A673 (cell line): ENCODE measurements around the gene SUPT3H. TPM values are rescaled to one million over a fixed set of nuclear protein-coding genes. Genes with fewer than 3 reads are reported as not detected.

Experiments
- BruUV-seq: library from RNA; stranded (reverse); fragments of 400-500 nt; replicated peaks from 2 replicates; lab custom pipeline; 2021; lab: Mats Ljungman, UMichigan
- CTCF ChIA-PET: fragments of 300-600 bp; sonication (Branson Sonifier 250); formaldehyde crosslinking; loops from one replicate; lab custom pipeline; 2022; ENCODE audit warnings: antibody characterized with exemption; lab: Charles Lee
- POLR2A ChIA-PET: fragments of 300-600 bp; sonication (Branson Sonifier 250); formaldehyde crosslinking; loops from one replicate; lab custom pipeline; 2022; ENCODE audit warnings: antibody characterized with exemption; ENCODE audit not compliant: low non-redundant PET; lab: Charles Lee
- DNase-seq: peaks from one replicate; pipeline ENCODE4 v3.0.0-alpha.2; 2015; ENCODE audit warnings: low spot score
- H3K27ac ChIP-seq: fragments of 200-600 bp; sonication (generic); 2 replicates; pipeline ENCODE4 v1.5.1; 2016; ENCODE audit warnings: mixed run types, low read depth, mild to moderate bottlenecking, mixed read lengths, antibody characterized with exemption, low read length; ENCODE audit not compliant: poor library complexity, severe bottlenecking
- H3K27me3 ChIP-seq: fragments of 200-600 bp; sonication (generic); replicated peaks from 2 replicates; pipeline ENCODE4 v1.6.1; 2017; ENCODE audit warnings: mixed run types, low read depth, mild to moderate bottlenecking, mixed read lengths, antibody characterized with exemption, low read length; ENCODE audit not compliant: insufficient read depth, poor library complexity
- H3K36me3 ChIP-seq: fragments of 200-600 bp; sonication (generic); 2 replicates; pipeline ENCODE4 v1.6.1; 2016; ENCODE audit warnings: mixed run types, mild to moderate bottlenecking, mixed read lengths, antibody characterized with exemption, low read length; ENCODE audit not compliant: insufficient read depth, poor library complexity, severe bottlenecking
- H3K4me1 ChIP-seq: fragments of 200-600 bp; sonication (generic); 2 replicates; pipeline ENCODE4 v1.6.1; 2017; ENCODE audit warnings: mixed run types, mild to moderate bottlenecking, mixed read lengths, antibody characterized with exemption, low read length; ENCODE audit not compliant: insufficient read depth, poor library complexity, severe bottlenecking
- H3K4me3 ChIP-seq: fragments of 200-600 bp; sonication (generic); 2 replicates; pipeline ENCODE4 v1.5.1; 2016; ENCODE audit warnings: low read depth, mixed run types, mild to moderate bottlenecking, mixed read lengths, low read length; ENCODE audit not compliant: poor library complexity, severe bottlenecking
- H3K9me3 ChIP-seq: fragments of 200-600 bp; sonication (generic); 2 replicates; pipeline ENCODE4 v1.6.1; 2016; ENCODE audit warnings: mixed run types, low read depth, mild to moderate bottlenecking, mixed read lengths, antibody characterized with exemption, low read length; ENCODE audit not compliant: poor library complexity, severe bottlenecking
- EZH2 ChIP-seq: fragments of 200-600 bp; sonication (generic); IDR thresholded peaks from 2 replicates; pipeline ENCODE4 v1.6.1; 2017; ENCODE audit warnings: borderline replicate concordance, low read depth, mild to moderate bottlenecking, mixed read lengths, antibody characterized with exemption, low read length; ENCODE audit not compliant: poor library complexity, severe bottlenecking
- intact Hi-C: fragments of 100-400 bp; cut with micrococcal nuclease; formaldehyde crosslinking; loops from one replicate; pipeline ENCODE4 v1.10.0; 2022; ENCODE audit not compliant: unreplicated experiment
- total RNA-seq: library from RNA; stranded (reverse); gene quantifications from 2 replicates; pipeline ENCODE4 v1.2.3, GENCODE V29; 2021
- TF ChIP-seq, protein P1 (sequence below): fragments of 300-800, 200-600 bp; sonication (generic); conservative IDR thresholded peaks from 2 replicates; pipeline ENCODE4 v1.5.1; 2017; ENCODE audit warnings: low read depth, mild to moderate bottlenecking, antibody characterized with exemption, low read length, moderate library complexity, mixed read lengths

Gene SUPT3H
- total RNA-seq, 1 experiment from 2014 or later = 10.8 TPM

- ChIA-PET POLR2A (interaction anchor here (0.9 kb wide), 1 partner anchor 828 kb away, joined by 11 read pairs; no protein-coding TSS in a partner anchor), CTCF (interaction anchor here (0.6 to 1.0 kb wide), 3 partner anchors 293 to 1577 kb away, joined by 3 to 5 read pairs (median 3); no protein-coding TSS in a partner anchor)
- H3K36me3 ChIP-seq = no peaks in the 10 kb centered on the region
- peaks cover 13% of the 10 kb centered on the region for H3K4me1 ChIP-seq
- no peak for TF ChIP-seq EZH2
- TF ChIP-seq, protein P1, sequence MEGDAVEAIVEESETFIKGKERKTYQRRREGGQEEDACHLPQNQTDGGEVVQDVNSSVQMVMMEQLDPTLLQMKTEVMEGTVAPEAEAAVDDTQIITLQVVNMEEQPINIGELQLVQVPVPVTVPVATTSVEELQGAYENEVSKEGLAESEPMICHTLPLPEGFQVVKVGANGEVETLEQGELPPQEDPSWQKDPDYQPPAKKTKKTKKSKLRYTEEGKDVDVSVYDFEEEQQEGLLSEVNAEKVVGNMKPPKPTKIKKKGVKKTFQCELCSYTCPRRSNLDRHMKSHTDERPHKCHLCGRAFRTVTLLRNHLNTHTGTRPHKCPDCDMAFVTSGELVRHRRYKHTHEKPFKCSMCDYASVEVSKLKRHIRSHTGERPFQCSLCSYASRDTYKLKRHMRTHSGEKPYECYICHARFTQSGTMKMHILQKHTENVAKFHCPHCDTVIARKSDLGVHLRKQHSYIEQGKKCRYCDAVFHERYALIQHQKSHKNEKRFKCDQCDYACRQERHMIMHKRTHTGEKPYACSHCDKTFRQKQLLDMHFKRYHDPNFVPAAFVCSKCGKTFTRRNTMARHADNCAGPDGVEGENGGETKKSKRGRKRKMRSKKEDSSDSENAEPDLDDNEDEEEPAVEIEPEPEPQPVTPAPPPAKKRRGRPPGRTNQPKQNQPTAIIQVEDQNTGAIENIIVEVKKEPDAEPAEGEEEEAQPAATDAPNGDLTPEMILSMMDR = peak; percentile 55
- peak overlapping the region; percentile 86 for H3K4me3 ChIP-seq
- H3K27ac ChIP-seq = peak overlapping the region; percentile 49
- no TSS peak for BruUV-seq
- intact Hi-C loops = loop anchor here (5.0 kb wide), 1 partner anchor 290 kb away; no protein-coding TSS in a partner anchor
- DNase-seq = peak; percentile 72
- H3K27me3 ChIP-seq = peaks cover 11% of the 10 kb centered on the region
- no peaks in the 10 kb centered on the region for H3K9me3 ChIP-seq
These were observed 44.2 kb upstream of the SUPT3H start for GRCh38 chr6:45421709-45422502.

GRCh38 chr6:45420909-45421708 lies 43.4 kb upstream of the SUPT3H start:
- Histone ChIP-seq H3K27ac (peak overlapping the region; percentile 49), H3K27me3 (peaks cover 11% of the 10 kb centered on the region)
- POLR2A ChIA-PET = interaction anchor here (0.9 kb wide), 1 partner anchor 827 kb away, joined by 11 read pairs; no protein-coding TSS in a partner anchor

More at GRCh38 chr6:45420909-45421708, 43.4 kb upstream of the SUPT3H start:
- DNase-seq = peak; percentile 39
- H3K9me3 ChIP-seq = no peaks in the 10 kb centered on the region
- intact Hi-C loops = loop anchor here (5.0 kb wide), 1 partner anchor 291 kb away; no protein-coding TSS in a partner anchor
- TF ChIP-seq, protein P1 = no peak
- no peak for TF ChIP-seq EZH2
- no TSS peak for BruUV-seq
- H3K4me1 ChIP-seq = peaks cover 18% of the 10 kb centered on the region
- peak overlapping the region; percentile 86 for H3K4me3 ChIP-seq
- CTCF ChIA-PET = no interaction called here
- no peaks in the 10 kb centered on the region for H3K36me3 ChIP-seq
